ENCODE data around the gene BCAR3.

BCAR3 gene

DNA sequence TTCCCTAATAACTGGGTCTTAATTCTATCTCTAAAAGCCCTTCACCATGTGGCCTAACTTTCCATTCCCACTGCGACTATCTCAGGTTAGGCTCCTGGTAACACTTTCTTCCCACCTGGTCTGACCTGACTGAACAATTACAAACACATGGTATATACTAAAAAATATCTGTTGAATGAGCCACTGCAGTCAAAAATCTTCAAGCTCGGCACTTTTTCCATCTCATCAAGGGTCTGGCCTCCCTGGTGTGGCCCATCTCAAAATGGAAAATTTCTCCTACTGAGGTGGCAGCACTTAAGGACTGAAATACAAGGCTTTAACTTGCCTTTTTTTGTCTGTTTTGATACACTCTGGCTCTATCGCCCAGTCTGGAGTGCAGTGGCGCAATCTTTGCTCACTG lies 48.3 kb downstream of the BCAR3 start (continued):
- no peak for TF ChIP-seq ZNF837 (tag by site-specific recombination; IDR thresholded peaks at IDR 0.05)
- TF ChIP-seq INSM2 (tag by site-specific recombination; IDR thresholded peaks at IDR 0.05) = no peak
- no peak for TF ChIP-seq ZNF202 (tag by site-specific recombination; IDR thresholded peaks at IDR 0.05; ENCODE audit: borderline replicate concordance)
- TF ChIP-seq PRDM1 (tag by site-specific recombination; IDR thresholded peaks at IDR 0.05) = no peak
- TF ChIP-seq, protein P1, sequence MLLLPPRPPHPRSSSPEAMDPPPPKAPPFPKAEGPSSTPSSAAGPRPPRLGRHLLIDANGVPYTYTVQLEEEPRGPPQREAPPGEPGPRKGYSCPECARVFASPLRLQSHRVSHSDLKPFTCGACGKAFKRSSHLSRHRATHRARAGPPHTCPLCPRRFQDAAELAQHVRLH (tag by site-specific recombination; IDR thresholded peaks at IDR 0.05) = no peak
- no peak for TF ChIP-seq ZBTB7A (tag by site-specific recombination; IDR thresholded peaks at IDR 0.05; ENCODE audit: low read depth)
- no peak for TF ChIP-seq KLF10 (tag by site-specific recombination; IDR thresholded peaks at IDR 0.05)
- TF ChIP-seq ZFP3 (tag by site-specific recombination; IDR thresholded peaks at IDR 0.05; ENCODE audit: low read depth) = no peak

GRCh38 chr1:93631626-93632365 lies 49.8 kb downstream of the BCAR3 start:
- H3K36me3 ChIP-seq (ENCODE audit: control insufficient read depth in 2 of 2, insufficient read depth in 1 of 2, low read length in 2 of 2) = peaks cover 0 to 3% of the 10 kb centered on the region in 2 experiments; a peak in 2 of 3 replicates
- POLR2A ChIA-PET = no interaction called here
- CTCF ChIA-PET = interaction anchor here (0.6 to 9.9 kb wide), 9 partner anchors 13 to 393 kb away, joined by 3 to 309 read pairs (median 4); partner anchors contain the start of gene BCAR3
- no peak for TF ChIP-seq ZNF423 (tag by site-specific recombination; IDR thresholded peaks at IDR 0.05)
- TF ChIP-seq ZNF629 (tag by site-specific recombination; IDR thresholded peaks at IDR 0.05) = no peak
- TF ChIP-seq, protein P2, sequence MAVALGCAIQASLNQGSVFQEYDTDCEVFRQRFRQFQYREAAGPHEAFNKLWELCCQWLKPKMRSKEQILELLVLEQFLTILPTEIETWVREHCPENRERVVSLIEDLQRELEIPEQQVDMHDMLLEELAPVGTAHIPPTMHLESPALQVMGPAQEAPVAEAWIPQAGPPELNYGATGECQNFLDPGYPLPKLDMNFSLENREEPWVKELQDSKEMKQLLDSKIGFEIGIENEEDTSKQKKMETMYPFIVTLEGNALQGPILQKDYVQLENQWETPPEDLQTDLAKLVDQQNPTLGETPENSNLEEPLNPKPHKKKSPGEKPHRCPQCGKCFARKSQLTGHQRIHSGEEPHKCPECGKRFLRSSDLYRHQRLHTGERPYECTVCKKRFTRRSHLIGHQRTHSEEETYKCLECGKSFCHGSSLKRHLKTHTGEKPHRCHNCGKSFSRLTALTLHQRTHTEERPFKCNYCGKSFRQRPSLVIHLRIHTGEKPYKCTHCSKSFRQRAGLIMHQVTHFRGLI (tag by site-specific recombination; IDR thresholded peaks at IDR 0.05) = no peak
- TF ChIP-seq WT1 (tag by site-specific recombination; IDR thresholded peaks at IDR 0.05) = no peak
- TF ChIP-seq ZNF148 (tag by site-specific recombination; IDR thresholded peaks at IDR 0.05; ENCODE audit: borderline replicate concordance) = no peak
- no peak for TF ChIP-seq ZNF24 (tag by site-specific recombination; IDR thresholded peaks at IDR 0.05)
- TF ChIP-seq ZNF768 (tag by site-specific recombination; IDR thresholded peaks at IDR 0.05) = no peak
- no peak for TF ChIP-seq ZNF514 (tag by site-specific recombination; IDR thresholded peaks at IDR 0.05)
- TF ChIP-seq ZFP69B (tag by site-specific recombination; IDR thresholded peaks at IDR 0.05) = no peak
- no peak for TF ChIP-seq ZNF112 (tag by site-specific recombination; IDR thresholded peaks at IDR 0.05)
- TF ChIP-seq ZNF394 (tag by site-specific recombination; IDR thresholded peaks at IDR 0.05; ENCODE audit: borderline replicate concordance) = no peak
- no peak for TF ChIP-seq ZNF792 (tag by site-specific recombination; IDR thresholded peaks at IDR 0.05)
- TF ChIP-seq GLIS1 (tag by site-specific recombination; IDR thresholded peaks at IDR 0.05) = no peak
- no peaks in the 10 kb centered on the region for H3K4me1 ChIP-seq (ENCODE audit: control insufficient read depth, insufficient read depth, low read length)
- no peak overlapping the region for H3K4me3 ChIP-seq (ENCODE audit: low read depth, low read length)
- H3K9me3 ChIP-seq (ENCODE audit: control insufficient read depth, insufficient read depth, low read depth, low read length) = no peaks in the 10 kb centered on the region
- no peak overlapping the region for H3K27ac ChIP-seq (ENCODE audit: extremely low read depth, low read depth, low read length)
